ENCODE results near the gene SPOCK1.

- TF ChIP-seq, protein P1, sequence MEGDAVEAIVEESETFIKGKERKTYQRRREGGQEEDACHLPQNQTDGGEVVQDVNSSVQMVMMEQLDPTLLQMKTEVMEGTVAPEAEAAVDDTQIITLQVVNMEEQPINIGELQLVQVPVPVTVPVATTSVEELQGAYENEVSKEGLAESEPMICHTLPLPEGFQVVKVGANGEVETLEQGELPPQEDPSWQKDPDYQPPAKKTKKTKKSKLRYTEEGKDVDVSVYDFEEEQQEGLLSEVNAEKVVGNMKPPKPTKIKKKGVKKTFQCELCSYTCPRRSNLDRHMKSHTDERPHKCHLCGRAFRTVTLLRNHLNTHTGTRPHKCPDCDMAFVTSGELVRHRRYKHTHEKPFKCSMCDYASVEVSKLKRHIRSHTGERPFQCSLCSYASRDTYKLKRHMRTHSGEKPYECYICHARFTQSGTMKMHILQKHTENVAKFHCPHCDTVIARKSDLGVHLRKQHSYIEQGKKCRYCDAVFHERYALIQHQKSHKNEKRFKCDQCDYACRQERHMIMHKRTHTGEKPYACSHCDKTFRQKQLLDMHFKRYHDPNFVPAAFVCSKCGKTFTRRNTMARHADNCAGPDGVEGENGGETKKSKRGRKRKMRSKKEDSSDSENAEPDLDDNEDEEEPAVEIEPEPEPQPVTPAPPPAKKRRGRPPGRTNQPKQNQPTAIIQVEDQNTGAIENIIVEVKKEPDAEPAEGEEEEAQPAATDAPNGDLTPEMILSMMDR (IDR thresholded peaks at IDR 0.05; ENCODE audit: borderline replicate concordance, extremely low read depth, low read length, poor library complexity, severe bottlenecking), result no peak
- TF ChIP-seq EZH2 (IDR thresholded peaks at IDR 0.05; ENCODE audit: borderline replicate concordance, low read depth, low read length, severe bottlenecking), result no peak
Measured at GRCh38 chr5:137281201-137281600, 217.9 kb downstream of the SPOCK1 start.
